ENCODE results near the gene TRAM2. TPM values are rescaled to one million over a fixed set of nuclear protein-coding genes. Genes with fewer than 3 reads are reported as not detected.

TRAM2 gene
- total RNA-seq, 1 experiment from 2014 or later = 21.2 TPM

GRCh38 chr6:52553719-52554118 lies 23.1 kb downstream of the TRAM2 start:
- peaks cover 52 to 57% of the 10 kb centered on the region in 2 experiments for H3K4me1 Mint-ChIP-seq
- H2BK12ac ChIP-seq (ENCODE audit: insufficient read length, low read depth, low read length) = no peak overlapping the region
- H4K8ac ChIP-seq (replicated peaks; ENCODE audit: insufficient read length, low read depth, low read length) = no peak overlapping the region
- H3T11ph ChIP-seq (ENCODE audit: low read length) = no peak overlapping the region
- no peak for DNase-seq
- no peaks in the 10 kb centered on the region for H3K9me3 ChIP-seq (ENCODE audit: control insufficient read depth, low read depth, low read length)
- no peaks in the 10 kb centered on the region for H3K27me3 ChIP-seq (ENCODE audit: insufficient read depth, low read length)
- no peak overlapping the region for H2BK120ac ChIP-seq (ENCODE audit: low read depth, low read length, poor library complexity, severe bottlenecking)
- H3K9ac ChIP-seq (ENCODE audit: extremely low read depth, insufficient read length, low read length) = no peak overlapping the region
- no peak overlapping the region for H3K14ac ChIP-seq (ENCODE audit: insufficient read depth, low read length)
- no peak overlapping the region for H3K4ac ChIP-seq (ENCODE audit: low read depth, low read length)
- no peaks in the 10 kb centered on the region for H3K27me3 Mint-ChIP-seq (ENCODE audit: low read depth)
- H3K4me2 ChIP-seq (ENCODE audit: insufficient read depth, insufficient read length, low read length) = no peak overlapping the region
- no peak overlapping the region for H4K5ac ChIP-seq (ENCODE audit: insufficient read length, low read depth, low read length)
- H3K79me1 ChIP-seq (ENCODE audit: insufficient read depth, low read depth, low read length, poor library complexity, severe bottlenecking) = no peaks in the 10 kb centered on the region
- H2BK20ac ChIP-seq (ENCODE audit: low read depth, low read length, poor library complexity, severe bottlenecking) = no peak overlapping the region
- H3K4me1 ChIP-seq (ENCODE audit: insufficient read depth, low read length) = peaks cover 10% of the 10 kb centered on the region; the same call in 1 of the 2 replicates
- H3K9me3 Mint-ChIP-seq = no peaks in the 10 kb centered on the region
- no peaks in the 10 kb centered on the region for H3K36me3 Mint-ChIP-seq (ENCODE audit: insufficient read depth in 1 of 3, low read depth in 3 of 3)
- H3K79me2 ChIP-seq (ENCODE audit: insufficient read depth, low read length) = no peaks in the 10 kb centered on the region
- H3K27ac Mint-ChIP-seq = peak overlapping the region in 2 of 3 experiments; percentile 39 to 74; a peak in 3 of 7 replicates
- no peak overlapping the region for H3K23ac ChIP-seq (ENCODE audit: insufficient read length, low read depth, low read length)
- H3K56ac ChIP-seq (ENCODE audit: insufficient read length, low read depth, low read length) = no peak overlapping the region
- H2AK5ac ChIP-seq (ENCODE audit: insufficient read length, low read length) = no peak overlapping the region
- H4K20me1 ChIP-seq (ENCODE audit: control insufficient read depth, insufficient read depth, insufficient read length) = no peaks in the 10 kb centered on the region
- H3K27ac ChIP-seq (ENCODE audit: insufficient read length, low read depth, low read length) = no peak overlapping the region
- H2BK5ac ChIP-seq (ENCODE audit: insufficient read length, low read length) = no peak overlapping the region
- no peak overlapping the region for H4K91ac ChIP-seq (ENCODE audit: insufficient read length, low read depth, low read length)
- H3K4me3 Mint-ChIP-seq = no peak overlapping the region
- TF ChIP-seq CTCF (conservative IDR thresholded peaks at IDR 0.05) = no peak
- H3K23me2 ChIP-seq (ENCODE audit: insufficient read length, low read depth, low read length, poor library complexity, severe bottlenecking) = no peaks in the 10 kb centered on the region
- H2BK15ac ChIP-seq (ENCODE audit: low read depth, low read length) = no peak overlapping the region
- WGBS (ENCODE audit: extremely low coverage, insufficient read length, low lambda C conversion rate) = no CpG with 5 or more reads among the region's 2 CpGs
- H2AFZ ChIP-seq (ENCODE audit: low read length) = no peak overlapping the region
- H3K18ac ChIP-seq (ENCODE audit: insufficient read length, low read depth, low read length) = no peak overlapping the region

All from H9 (cell line).